Subcutaneous abdominal adipose tissue (tissue), 5 donors: ENCODE results near the gene PLEKHG7.

ENCODE experiments used
- H3K27ac ChIP-seq: one replicate; pipeline ENCODE4 v1.7.0; 2013; ENCODE audit warnings: low read depth, mild to moderate bottlenecking, inconsistent platforms, low read length, moderate library complexity
- H3K27me3 ChIP-seq, 5 donors: one replicate each; pipeline ENCODE4 v1.7.0; 2013; ENCODE audit warnings: low read length in 5 of 5, inconsistent platforms in 1 of 5; ENCODE audit not compliant: control insufficient read depth in 5 of 5, insufficient read depth in 4 of 5
- H3K36me3 ChIP-seq, 5 donors: one replicate each; pipeline ENCODE4 v1.7.0; 2013; ENCODE audit warnings: low read length in 5 of 5; ENCODE audit not compliant: control insufficient read depth in 5 of 5, insufficient read depth in 5 of 5
- H3K4me1 ChIP-seq, 5 donors: one replicate each; pipeline ENCODE4 v1.7.0; 2013; ENCODE audit warnings: low read length in 5 of 5, mild to moderate bottlenecking in 3 of 5, moderate library complexity in 1 of 5; ENCODE audit not compliant: control insufficient read depth in 5 of 5, insufficient read depth in 5 of 5
- H3K4me3 ChIP-seq, 5 donors: one replicate each; pipeline ENCODE4 v1.7.0; 2013; ENCODE audit warnings: low read length in 5 of 5, low read depth in 1 of 5
- H3K9ac ChIP-seq, 5 donors: one replicate each; pipeline ENCODE4 v1.7.0; 2013; ENCODE audit warnings: low read length in 5 of 5, mild to moderate bottlenecking in 4 of 5, moderate library complexity in 3 of 5
- H3K9me3 ChIP-seq, 5 donors: one replicate each; pipeline ENCODE4 v1.7.0; 2013; ENCODE audit warnings: low read length in 5 of 5; ENCODE audit not compliant: control insufficient read depth in 5 of 5
- donor health status: healthy.
- donor health status: healthy.
- donor health status: healthy.
- donor health status: healthy.
- donor health status: healthy.

The PLEKHG7 gene

GRCh38 chr12:92821142-92821541 is 118.4 kb downstream of the PLEKHG7 start:
- no peaks in the 10 kb centered on the region for H3K27me3 ChIP-seq
- no peak overlapping the region for H3K4me3 ChIP-seq
- peaks cover 16 to 40% (median 28%) of the 10 kb centered on the region in 5 donors for H3K36me3 ChIP-seq

More at GRCh38 chr12:92821142-92821541, 118.4 kb downstream of the PLEKHG7 start:
- H3K27ac ChIP-seq = no peak overlapping the region
- H3K4me1 ChIP-seq = no peaks in the 10 kb centered on the region
- H3K9ac ChIP-seq = no peak overlapping the region
- H3K9me3 ChIP-seq = no peaks in the 10 kb centered on the region
